Measurements from ENCODE around the gene HCRT.

GRCh38 chr17:42138749-42139492, 46.3 kb downstream of the HCRT start:
- TF ChIP-seq, protein P1, sequence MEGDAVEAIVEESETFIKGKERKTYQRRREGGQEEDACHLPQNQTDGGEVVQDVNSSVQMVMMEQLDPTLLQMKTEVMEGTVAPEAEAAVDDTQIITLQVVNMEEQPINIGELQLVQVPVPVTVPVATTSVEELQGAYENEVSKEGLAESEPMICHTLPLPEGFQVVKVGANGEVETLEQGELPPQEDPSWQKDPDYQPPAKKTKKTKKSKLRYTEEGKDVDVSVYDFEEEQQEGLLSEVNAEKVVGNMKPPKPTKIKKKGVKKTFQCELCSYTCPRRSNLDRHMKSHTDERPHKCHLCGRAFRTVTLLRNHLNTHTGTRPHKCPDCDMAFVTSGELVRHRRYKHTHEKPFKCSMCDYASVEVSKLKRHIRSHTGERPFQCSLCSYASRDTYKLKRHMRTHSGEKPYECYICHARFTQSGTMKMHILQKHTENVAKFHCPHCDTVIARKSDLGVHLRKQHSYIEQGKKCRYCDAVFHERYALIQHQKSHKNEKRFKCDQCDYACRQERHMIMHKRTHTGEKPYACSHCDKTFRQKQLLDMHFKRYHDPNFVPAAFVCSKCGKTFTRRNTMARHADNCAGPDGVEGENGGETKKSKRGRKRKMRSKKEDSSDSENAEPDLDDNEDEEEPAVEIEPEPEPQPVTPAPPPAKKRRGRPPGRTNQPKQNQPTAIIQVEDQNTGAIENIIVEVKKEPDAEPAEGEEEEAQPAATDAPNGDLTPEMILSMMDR (IDR thresholded peaks at IDR 0.05; ENCODE audit: low read depth, low read length): no peak
- no peak for TF ChIP-seq POLR2A (IDR thresholded peaks at IDR 0.05; ENCODE audit: extremely low read depth, insufficient read length)

Measured in NB4 (cell line).